Fibroblast of skin of right quadriceps (primary cell): ENCODE measurements around the gene ASB6.
"Not testable (repeated sequence)": the region's sequence is repeated elsewhere in the genome, so short reads cannot be mapped to it uniquely, and the experiment has no call there.

Source experiments
- DNase-seq: peaks from one replicate; pipeline ENCODE4 v3.0.0-alpha.2; 2013

Gene ASB6

GRCh38 chr9:129604766-129605163 lies 37.2 kb downstream of the ASB6 start:
- no peak for DNase-seq

GRCh38 chr9:129604056-129604765 lies 37.7 kb downstream of the ASB6 start:
- no peak for DNase-seq

- DNase-seq = no peak
Observed at GRCh38 chr9:129602598-129603415, 39.1 kb downstream of the ASB6 start.

- no peak for DNase-seq
Observed at GRCh38 chr9:129601082-129601674, 40.8 kb downstream of the ASB6 start.

- DNase-seq = no peak
Observed at GRCh38 chr9:129598089-129598596, 43.8 kb downstream of the ASB6 start.

GRCh38 chr9:129597355-129598088 lies 44.4 kb downstream of the ASB6 start:
- peak; percentile 54 for DNase-seq

- peak; percentile 73 for DNase-seq
Observed at GRCh38 chr9:129596541-129597331, 45.2 kb downstream of the ASB6 start.

GRCh38 chr9:129595903-129596540 lies 45.9 kb downstream of the ASB6 start:
- DNase-seq = no peak

- peak; percentile 65 for DNase-seq
Observed at GRCh38 chr9:129595311-129595741, 46.6 kb downstream of the ASB6 start.

- DNase-seq = no peak
Observed at GRCh38 chr9:129594632-129595031, 47.3 kb downstream of the ASB6 start.

GRCh38 chr9:129592790-129593189 lies 49.2 kb downstream of the ASB6 start:
- DNase-seq = not testable (repeated sequence)

- no peak for DNase-seq
Observed at GRCh38 chr9:129591916-129592315, 50.0 kb downstream of the ASB6 start.

- no peak for DNase-seq
Observed at GRCh38 chr9:129590466-129590865, 51.5 kb downstream of the ASB6 start.

GRCh38 chr9:129587487-129588262 lies 54.3 kb downstream of the ASB6 start:
- peak; percentile 41 for DNase-seq

- DNase-seq = no peak
Observed at GRCh38 chr9:129586685-129587084, 55.3 kb downstream of the ASB6 start.

- DNase-seq = no peak
Observed at GRCh38 chr9:129586245-129586644, 55.7 kb downstream of the ASB6 start.

- DNase-seq = no peak
Observed at GRCh38 chr9:129585352-129585751, 56.6 kb downstream of the ASB6 start.
